Spinal cord (tissue), 10 donors: ENCODE data around the gene SLC10A6. TPM values are rescaled to one million over a fixed set of nuclear protein-coding genes. Genes with fewer than 3 reads are reported as not detected.
A peak's percentile ranks its signal among the peaks of the same experiment; 100 is the strongest.

ENCODE experiments used
- DNase-seq, 6 donors: peaks; one replicate each; pipeline versions ENCODE4 v3.0.0 to v3.0.0-alpha.2; 2013 to 2015; ENCODE audit warnings: low spot score in 6 of 6, low read depth in 4 of 6
- H3K27ac ChIP-seq: one replicate; pipeline ENCODE4 v1.5.1; 2013; ENCODE audit warnings: low read depth, low read length, control low read depth
- H3K27me3 ChIP-seq: one replicate; pipeline ENCODE4 v1.6.1; 2013; ENCODE audit warnings: low read length; ENCODE audit not compliant: control insufficient read depth, insufficient read depth
- H3K36me3 ChIP-seq: one replicate; pipeline ENCODE4 v1.6.1; 2013; ENCODE audit warnings: low read length; ENCODE audit not compliant: control insufficient read depth, insufficient read depth
- H3K4me1 ChIP-seq: one replicate; pipeline ENCODE4 v1.6.1; 2013; ENCODE audit warnings: low read length; ENCODE audit not compliant: control insufficient read depth, insufficient read depth
- H3K4me3 ChIP-seq: one replicate; pipeline ENCODE4 v1.5.1; 2013; ENCODE audit warnings: low read depth, low read length, control low read depth
- H3K9me3 ChIP-seq: one replicate; pipeline ENCODE4 v1.6.1; 2013; ENCODE audit warnings: low read length; ENCODE audit not compliant: control insufficient read depth, insufficient read depth
- WGBS: methylation state at CpG from one replicate; pipeline ENCODE4 v1.1.5; 2013; ENCODE audit warnings: missing lambda C conversion rate; ENCODE audit not compliant: insufficient coverage; 5-methylcytosine and 5-hydroxymethylcytosine counted together
- long read RNA-seq, 4 donors: transcript quantifications; one replicate each; lab custom pipeline, GENCODE V29; 2026
- polyA plus RNA-seq, 2 donors: library from polyadenylated mRNA; unstranded; fragments of 120-200 nt; gene quantifications; one replicate each; pipeline ENCODE4 v1.2.1, GENCODE V29; 2013; ENCODE audit not compliant: insufficient read length in 2 of 2
- total RNA-seq, 2 donors: library from RNA; depleted of rRNA in 1 of 2; stranded (reverse); fragments of 120-200 nt in 1 of 2; fragments of >200 nt in 1 of 2; gene quantifications; one replicate each; pipeline versions ENCODE4 v1.2.3 to v1.2.4, GENCODE V29; 2013 to 2014
- donor health status: healthy.

The SLC10A6 gene, protein sequence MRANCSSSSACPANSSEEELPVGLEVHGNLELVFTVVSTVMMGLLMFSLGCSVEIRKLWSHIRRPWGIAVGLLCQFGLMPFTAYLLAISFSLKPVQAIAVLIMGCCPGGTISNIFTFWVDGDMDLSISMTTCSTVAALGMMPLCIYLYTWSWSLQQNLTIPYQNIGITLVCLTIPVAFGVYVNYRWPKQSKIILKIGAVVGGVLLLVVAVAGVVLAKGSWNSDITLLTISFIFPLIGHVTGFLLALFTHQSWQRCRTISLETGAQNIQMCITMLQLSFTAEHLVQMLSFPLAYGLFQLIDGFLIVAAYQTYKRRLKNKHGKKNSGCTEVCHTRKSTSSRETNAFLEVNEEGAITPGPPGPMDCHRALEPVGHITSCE
- under 1 TPM; 0.66 to 0.79 TPM for total RNA-seq
- under 1 TPM in 1 of 2 donors, not detected in 1; 0.11 TPM for polyA plus RNA-seq
- long read RNA-seq, donor 1, result 0 reads
- long read RNA-seq, donor 2, result 0 reads
- long read RNA-seq, donor 3, result 0 reads
- long read RNA-seq, donor 4, result 0 reads

DNA sequence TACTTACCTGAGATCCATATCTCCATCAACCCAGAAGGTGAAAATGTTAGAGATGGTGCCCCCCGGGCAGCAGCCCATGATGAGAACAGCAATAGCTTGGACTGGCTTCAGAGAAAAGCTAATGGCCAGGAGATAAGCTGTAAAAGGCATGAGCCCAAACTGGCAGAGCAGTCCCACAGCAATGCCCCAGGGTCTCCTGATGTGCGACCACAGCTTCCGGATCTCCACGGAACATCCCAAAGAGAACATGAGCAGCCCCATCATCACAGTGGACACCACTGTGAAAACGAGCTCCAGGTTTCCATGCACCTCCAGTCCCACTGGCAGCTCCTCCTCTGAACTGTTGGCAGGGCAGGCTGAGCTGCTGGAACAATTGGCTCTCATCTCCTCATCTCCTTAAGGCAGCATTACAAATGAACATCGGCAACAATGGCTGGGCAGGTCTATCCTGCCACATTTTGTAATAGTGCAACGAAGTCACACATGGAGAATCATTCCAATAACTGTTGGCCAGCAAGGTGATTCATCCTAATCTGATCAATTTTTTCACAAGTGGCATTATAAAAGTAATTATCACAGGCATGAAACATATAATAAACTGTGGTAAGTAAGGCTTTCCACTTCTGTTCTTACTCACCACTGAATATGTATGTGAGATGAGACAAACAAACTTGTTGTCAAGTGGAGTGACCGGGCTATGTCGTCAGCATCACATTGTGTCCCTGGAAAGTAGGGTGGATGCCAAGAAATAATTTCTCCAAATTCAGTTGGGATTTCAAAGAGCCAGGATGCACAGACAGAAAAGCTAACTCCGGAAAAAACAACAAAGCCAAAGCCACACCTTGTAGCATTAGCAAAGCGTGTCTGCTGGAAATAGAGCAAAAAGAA, at the start of gene SLC10A6:
SLC10A6 (minus strand) TSS at position 653 of the 888 bp plus-strand sequence; CDS start at position 384, 269 bp downstream.
- no peaks in the 10 kb centered on the region for H3K36me3 ChIP-seq
- no peaks in the 10 kb centered on the region for H3K9me3 ChIP-seq
- DNase-seq, result peak in 1 of 6 donors; percentile 13
- no peak within 1 kb of the TSS for H3K4me3 ChIP-seq
- 89% methylated on average over 8 of the region's 11 CpGs for WGBS
- H3K27ac ChIP-seq, result no peak within 1 kb of the TSS
- no peaks in the 10 kb centered on the region for H3K27me3 ChIP-seq
- H3K4me1 ChIP-seq, result no peaks in the 10 kb centered on the region

DNA sequence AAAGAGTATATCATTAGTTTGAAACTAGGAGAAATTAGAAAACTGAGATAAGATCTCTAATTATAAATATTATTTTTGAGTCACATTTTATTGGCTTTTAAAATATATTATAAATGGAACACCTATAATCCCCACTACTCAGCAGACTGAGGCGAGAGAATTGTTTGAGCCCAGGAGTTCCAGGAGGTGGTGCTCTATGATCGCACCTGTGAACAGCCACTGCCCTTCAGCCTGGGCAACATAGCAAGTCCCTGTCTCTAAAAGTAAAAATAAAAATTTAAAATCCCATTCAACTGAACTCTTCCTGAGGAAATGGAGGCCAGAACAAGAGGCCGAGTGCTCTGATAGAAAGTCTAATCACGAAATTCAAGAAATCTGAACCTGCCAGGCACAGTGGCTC, 49.4 kb upstream of the SLC10A6 start:
- H3K27me3 ChIP-seq, result no peaks in the 10 kb centered on the region
- WGBS, result 97% methylated on average over 2 of the region's 4 CpGs
- H3K36me3 ChIP-seq, result no peaks in the 10 kb centered on the region
- H3K27ac ChIP-seq, result no peak overlapping the region
- no peaks in the 10 kb centered on the region for H3K9me3 ChIP-seq
- DNase-seq, result peak in 1 of 6 donors; percentile 76
- H3K4me3 ChIP-seq, result no peak overlapping the region
- no peaks in the 10 kb centered on the region for H3K4me1 ChIP-seq

DNA sequence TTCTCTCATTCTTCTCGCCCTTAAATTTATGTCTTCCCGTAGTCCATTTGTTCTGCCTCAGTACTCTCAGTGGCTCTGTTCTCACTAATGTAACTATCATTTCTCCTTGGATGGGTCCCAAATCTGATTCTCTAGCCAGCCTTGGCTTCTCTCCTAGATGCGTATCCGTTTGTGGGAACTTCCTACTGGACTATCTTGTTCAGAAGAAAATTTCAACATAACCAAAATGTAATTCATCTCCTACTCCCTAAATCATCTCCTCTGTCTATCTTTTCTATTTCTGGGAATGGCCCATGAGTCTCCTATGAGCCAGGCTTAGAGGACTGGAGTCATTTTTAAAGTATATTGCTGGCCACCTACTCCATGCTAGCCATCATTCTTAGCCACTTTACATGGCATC, 47.4 kb upstream of the SLC10A6 start:
- H3K9me3 ChIP-seq, result no peaks in the 10 kb centered on the region
- no peaks in the 10 kb centered on the region for H3K27me3 ChIP-seq
- no peaks in the 10 kb centered on the region for H3K36me3 ChIP-seq
- H3K27ac ChIP-seq, result no peak overlapping the region
- 78% methylated on average over 4 of the region's 4 CpGs for WGBS
- H3K4me3 ChIP-seq, result no peak overlapping the region
- no peak for DNase-seq
- H3K4me1 ChIP-seq, result peaks cover 11% of the 10 kb centered on the region

DNA sequence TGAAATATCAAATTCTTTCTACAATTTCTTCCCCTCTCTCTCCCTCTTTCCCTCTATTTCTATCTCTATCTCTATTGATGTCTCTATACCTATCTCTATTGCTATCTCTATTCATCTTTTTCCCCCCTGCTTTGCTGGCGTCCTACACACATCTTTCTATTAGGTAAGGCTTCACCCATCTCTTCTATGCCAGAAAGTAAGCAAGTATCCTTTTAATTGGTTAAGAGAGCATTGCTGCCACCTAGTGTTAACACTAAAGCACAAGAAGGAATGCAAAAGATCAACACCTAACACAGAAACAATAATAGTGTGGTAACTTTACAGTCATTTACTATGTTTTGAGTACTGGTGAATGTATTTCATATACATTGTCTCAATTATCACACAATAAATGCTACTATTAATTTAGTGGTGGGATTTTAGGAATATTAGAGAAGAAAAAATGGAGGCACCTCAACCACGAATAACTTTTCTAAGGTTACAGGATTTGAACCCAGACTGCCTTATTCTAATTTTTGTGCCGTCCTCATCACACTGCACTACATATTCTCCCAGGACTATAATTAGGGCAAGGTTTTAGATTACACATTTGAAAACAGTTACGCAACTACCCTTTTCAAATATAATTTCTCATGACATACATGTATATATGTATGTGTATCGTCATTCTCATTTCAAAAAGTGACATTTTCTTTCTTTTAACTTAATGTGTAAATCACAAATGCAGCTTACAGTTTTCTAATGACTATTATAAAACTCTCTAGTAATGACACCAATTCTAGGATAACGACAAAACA, 46.7 kb upstream of the SLC10A6 start:
- Histone ChIP-seq H3K27me3 (no peaks in the 10 kb centered on the region), H3K36me3 (no peaks in the 10 kb centered on the region), H3K27ac (no peak overlapping the region), H3K4me1 (peaks cover 12% of the 10 kb centered on the region), H3K4me3 (no peak overlapping the region), H3K9me3 (no peaks in the 10 kb centered on the region)
- 88% methylated on average over 1 of the region's 6 CpGs for WGBS
- peak in 5 of 6 donors; percentile 65 to 96 (median 72) for DNase-seq

DNA sequence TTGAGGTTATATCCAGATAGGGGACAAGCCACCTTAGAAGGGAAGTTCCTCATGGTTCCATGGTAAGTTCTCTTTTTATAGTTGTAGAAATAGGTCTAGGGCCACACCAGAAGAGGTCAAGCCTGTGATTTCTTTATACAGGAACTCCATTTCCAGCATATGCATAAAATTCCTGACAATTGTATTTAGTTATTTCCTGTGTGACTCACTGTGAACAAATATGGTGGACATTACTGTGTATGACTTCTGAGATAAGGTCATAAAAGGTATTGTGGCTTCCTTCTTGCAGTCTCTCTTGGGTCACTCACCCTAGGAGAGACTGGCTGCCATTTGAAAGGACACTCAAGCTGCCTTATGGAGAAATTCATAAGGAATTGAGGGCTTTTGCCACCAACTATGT, 45.3 kb upstream of the SLC10A6 start:
- Histone ChIP-seq H3K4me3 (no peak overlapping the region), H3K27ac (no peak overlapping the region), H3K9me3 (no peaks in the 10 kb centered on the region), H3K36me3 (no peaks in the 10 kb centered on the region), H3K27me3 (no peaks in the 10 kb centered on the region), H3K4me1 (peaks cover 12% of the 10 kb centered on the region)
- no peak for DNase-seq

DNA sequence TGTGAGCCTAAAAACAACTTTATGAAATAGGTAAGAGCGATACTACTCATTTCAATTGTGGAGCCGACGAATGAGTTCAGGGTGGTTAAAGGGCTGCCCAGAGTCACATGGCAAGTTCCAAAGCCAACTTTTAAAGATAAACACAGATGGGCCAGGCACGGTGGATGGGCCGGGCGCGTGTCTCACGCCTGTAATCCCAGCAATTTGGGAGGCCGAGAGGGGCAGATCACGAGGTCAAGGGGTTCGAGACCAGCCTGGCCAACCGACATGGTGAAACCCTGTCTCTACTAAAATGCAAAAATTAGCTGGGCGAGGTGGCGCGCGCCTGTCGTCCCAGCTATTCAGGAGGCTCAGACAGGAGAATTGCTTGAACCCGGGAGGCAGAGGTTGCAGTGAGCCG, 44.0 kb upstream of the SLC10A6 start:
- Histone ChIP-seq H3K4me1 (peaks cover 12% of the 10 kb centered on the region), H3K27ac (peak overlapping the region; percentile 67), H3K4me3 (peak overlapping the region; percentile 82), H3K27me3 (no peaks in the 10 kb centered on the region), H3K9me3 (no peaks in the 10 kb centered on the region), H3K36me3 (no peaks in the 10 kb centered on the region)
- WGBS, result 91% methylated on average over 19 of the region's 19 CpGs
- DNase-seq, result no peak

DNA sequence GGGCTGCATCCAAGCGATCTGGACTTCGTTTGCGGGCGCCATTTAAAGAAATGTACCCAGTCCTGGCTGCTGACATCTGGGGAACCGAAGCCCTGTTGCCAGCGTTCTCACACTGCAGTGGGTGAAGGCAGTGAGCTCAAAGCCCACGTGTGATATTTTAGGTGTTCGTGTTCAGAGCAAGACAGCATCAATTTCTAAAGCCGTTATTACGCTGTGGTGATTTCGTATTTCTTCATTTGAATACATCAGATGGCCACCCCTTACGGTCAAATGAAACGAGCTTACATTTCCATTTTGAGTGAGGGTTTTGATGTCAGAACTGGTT, 43.4 kb upstream of the SLC10A6 start:
- peak overlapping the region; percentile 67 for H3K27ac ChIP-seq

DNA sequence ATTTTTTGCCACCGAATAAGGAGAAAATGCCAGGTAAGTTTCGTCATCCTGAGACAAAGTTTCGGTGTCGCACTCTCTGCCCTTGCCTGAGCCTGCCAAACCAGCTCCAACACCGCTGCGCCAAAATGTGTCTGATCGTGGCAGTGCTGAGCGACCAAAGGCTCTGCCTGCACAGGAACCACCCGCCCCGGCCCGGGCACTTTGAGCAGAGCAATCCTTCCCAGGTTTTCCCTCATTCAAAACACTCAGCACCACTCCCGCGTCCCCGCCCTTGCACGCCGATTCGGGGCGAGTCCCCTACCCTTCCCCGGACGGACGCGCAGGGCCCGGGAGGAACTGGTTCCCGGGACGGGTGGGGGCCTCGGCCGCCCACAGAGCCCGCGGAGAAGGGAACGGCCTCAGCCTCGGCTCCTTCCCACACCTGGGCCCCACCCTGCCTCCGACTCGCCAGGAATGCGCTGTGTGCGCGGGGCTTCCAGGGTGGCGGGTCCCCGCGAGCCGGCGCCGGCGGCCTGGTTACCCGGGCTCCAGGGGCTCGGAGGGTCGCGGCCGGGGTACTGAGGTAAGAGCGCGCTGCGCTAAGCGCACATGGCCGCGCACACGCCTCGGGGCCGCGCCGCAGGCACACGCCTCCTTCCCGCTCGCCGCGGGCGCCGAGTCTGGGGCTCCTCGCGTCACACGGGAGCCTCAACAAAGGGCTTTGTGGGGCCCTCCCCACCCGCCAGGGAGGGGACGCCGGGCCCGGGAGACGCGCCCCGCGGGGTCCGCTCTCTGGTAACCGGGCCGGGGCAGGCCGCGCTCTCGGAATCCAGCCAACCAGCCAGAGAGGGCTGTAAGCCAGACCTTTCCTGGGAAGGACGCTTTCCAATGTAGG, 42.8 kb upstream of the SLC10A6 start, which contains the start of gene C4orf36:
C4orf36 (minus strand) TSS at position 661 of the 874 bp plus-strand sequence. CDS start 902 bp downstream, outside the sequence.
- no peaks in the 10 kb centered on the region for H3K27me3 ChIP-seq
- WGBS, result under 1% methylated on average over 84 of the region's 84 CpGs
- H3K27ac ChIP-seq, result peak within 1 kb of the TSS; percentile 80
- H3K9me3 ChIP-seq, result no peaks in the 10 kb centered on the region
- DNase-seq, result peak in 5 of 6 donors; percentile 44 to 92 (median 65)
- H3K36me3 ChIP-seq, result no peaks in the 10 kb centered on the region
- peak within 1 kb of the TSS; percentile 82 for H3K4me3 ChIP-seq
- H3K4me1 ChIP-seq, result peaks cover 12% of the 10 kb centered on the region

More for the DNA sequence above, 43.4 kb upstream of the SLC10A6 start:
- peaks cover 12% of the 10 kb centered on the region for H3K4me1 ChIP-seq
- no peaks in the 10 kb centered on the region for H3K27me3 ChIP-seq
- WGBS, result 0% methylated on average over 6 of the region's 13 CpGs
- H3K36me3 ChIP-seq, result no peaks in the 10 kb centered on the region
- peak in 2 of 6 donors; percentile 60 to 89 for DNase-seq
- H3K9me3 ChIP-seq, result no peaks in the 10 kb centered on the region
- H3K4me3 ChIP-seq, result peak overlapping the region; percentile 82
